AG09309 (cell line): ENCODE results near the gene PTER.
A peak's percentile ranks its signal among the peaks of the same experiment; 100 is the strongest.

ENCODE experiments used
- DNase-seq: peaks from one replicate; pipeline ENCODE4 v3.0.0-alpha.2; 2010; ENCODE audit warnings: low read depth
- H3K4me3 ChIP-seq: 2 replicates; pipeline ENCODE4 v1.5.1; 2011; ENCODE audit warnings: mild to moderate bottlenecking, low read depth, low read length, moderate library complexity; ENCODE audit not compliant: control insufficient read depth
- TF ChIP-seq, protein P1 (sequence below): IDR thresholded peaks from 2 replicates; pipeline ENCODE4 v1.5.1; 2011; ENCODE audit warnings: mild to moderate bottlenecking, low read depth, low read length, inconsistent platforms; ENCODE audit not compliant: insufficient read depth, control insufficient read depth; ENCODE audit errors: missing control alignments

The PTER gene, protein sequence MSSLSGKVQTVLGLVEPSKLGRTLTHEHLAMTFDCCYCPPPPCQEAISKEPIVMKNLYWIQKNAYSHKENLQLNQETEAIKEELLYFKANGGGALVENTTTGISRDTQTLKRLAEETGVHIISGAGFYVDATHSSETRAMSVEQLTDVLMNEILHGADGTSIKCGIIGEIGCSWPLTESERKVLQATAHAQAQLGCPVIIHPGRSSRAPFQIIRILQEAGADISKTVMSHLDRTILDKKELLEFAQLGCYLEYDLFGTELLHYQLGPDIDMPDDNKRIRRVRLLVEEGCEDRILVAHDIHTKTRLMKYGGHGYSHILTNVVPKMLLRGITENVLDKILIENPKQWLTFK

DNA sequence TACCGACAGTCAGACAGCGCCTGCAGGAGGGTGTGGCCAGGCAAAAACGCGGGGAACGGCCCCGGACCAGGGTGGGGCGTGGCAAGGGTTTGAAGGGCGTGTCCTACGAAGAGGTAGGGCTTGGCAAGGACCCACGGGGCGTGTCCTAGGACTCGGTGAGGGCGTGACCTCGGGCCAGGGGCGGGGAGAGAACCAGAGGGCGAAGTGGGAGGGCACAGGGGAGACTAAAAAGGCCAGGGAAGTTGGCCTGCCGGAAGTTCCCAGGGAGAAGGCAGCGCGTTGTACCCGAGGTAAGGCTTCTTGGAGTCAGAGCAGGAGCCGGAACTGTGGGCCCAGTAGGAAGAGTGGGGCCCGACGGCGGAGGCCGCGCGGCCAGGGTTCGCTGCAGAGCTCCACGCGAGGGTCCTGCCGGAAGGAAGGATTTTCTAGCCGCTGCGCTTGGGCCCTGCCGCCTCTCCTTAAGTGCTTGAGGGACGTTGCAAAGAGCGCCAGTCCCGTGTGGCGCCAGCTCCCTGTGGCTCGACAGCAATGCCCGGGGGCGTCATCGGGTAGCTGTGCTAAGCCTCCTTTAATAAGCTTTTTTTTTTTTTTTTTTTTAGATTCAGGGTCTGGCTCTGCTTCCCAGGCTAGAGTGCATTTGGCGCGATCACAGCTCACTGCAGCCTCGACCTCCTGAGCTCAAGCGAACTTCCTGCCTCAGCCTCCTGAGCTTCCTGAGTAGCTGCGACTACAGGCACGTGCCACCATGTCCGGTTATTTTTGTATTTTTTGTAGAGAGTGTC is at the start of gene PTER:
Gene PTER, plus strand, starts transcription at position 253 of the 782 bp plus-strand sequence. CDS start 47,375 bp downstream, outside the sequence.
- peak within 1 kb of the TSS; percentile 56 for H3K4me3 ChIP-seq
- TF ChIP-seq, protein P1, sequence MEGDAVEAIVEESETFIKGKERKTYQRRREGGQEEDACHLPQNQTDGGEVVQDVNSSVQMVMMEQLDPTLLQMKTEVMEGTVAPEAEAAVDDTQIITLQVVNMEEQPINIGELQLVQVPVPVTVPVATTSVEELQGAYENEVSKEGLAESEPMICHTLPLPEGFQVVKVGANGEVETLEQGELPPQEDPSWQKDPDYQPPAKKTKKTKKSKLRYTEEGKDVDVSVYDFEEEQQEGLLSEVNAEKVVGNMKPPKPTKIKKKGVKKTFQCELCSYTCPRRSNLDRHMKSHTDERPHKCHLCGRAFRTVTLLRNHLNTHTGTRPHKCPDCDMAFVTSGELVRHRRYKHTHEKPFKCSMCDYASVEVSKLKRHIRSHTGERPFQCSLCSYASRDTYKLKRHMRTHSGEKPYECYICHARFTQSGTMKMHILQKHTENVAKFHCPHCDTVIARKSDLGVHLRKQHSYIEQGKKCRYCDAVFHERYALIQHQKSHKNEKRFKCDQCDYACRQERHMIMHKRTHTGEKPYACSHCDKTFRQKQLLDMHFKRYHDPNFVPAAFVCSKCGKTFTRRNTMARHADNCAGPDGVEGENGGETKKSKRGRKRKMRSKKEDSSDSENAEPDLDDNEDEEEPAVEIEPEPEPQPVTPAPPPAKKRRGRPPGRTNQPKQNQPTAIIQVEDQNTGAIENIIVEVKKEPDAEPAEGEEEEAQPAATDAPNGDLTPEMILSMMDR, result no peak
- peak; percentile 46 for DNase-seq

DNA sequence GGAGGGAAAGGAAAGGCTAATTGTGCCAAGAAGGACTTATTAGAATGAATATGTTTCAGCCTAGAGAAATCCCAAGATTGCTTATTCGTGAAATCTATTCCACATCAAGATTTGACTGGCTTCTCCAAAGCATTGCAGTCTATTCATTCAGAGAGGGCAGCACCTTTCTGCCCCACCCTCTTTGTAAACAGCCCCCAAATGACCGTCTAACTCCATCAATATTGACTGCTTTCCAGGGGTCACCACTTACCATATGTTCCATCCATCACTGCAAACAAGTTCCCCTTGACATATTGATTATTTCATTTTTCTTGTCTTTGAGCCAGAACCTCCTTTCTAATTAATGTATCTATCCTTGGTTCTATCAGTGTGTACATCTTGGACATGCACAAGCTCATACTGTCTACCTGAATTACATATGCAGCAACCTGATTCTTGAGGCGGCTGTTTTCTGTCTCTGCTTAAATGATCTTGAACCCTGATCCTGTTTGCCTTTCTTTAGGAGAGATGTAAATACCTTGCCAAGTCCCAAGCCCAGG is 44.2 kb upstream of the PTER start:
- DNase-seq, result no peak
- no peak overlapping the region for H3K4me3 ChIP-seq
- TF ChIP-seq, protein P1, result no peak

DNA sequence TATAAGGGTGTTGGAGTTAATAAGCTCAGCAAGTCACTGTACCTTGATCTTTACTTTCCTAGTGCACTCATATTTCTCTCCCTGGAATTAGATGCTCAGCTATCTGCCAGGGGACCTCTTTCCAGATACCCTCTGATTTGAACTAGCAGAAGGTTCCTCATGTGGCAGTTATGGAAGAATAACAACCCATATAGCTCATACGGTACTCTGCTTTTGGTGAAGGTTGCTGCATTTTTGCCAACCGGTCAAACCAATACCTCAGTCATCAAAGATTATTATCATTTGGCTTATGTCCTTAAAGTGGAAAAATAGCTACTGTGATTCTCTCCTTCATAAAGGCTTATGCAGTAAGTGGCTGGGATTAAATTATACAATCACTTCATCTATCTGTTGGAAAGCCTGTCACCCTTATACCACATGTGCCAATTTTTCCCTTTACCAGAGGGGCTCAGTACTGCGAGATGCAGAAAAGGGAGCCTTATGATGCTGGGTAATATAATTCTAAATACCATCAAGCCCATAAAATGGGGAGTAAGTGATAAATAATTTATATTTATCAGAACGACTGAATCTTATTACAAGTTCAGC is 43.4 kb upstream of the PTER start:
- TF ChIP-seq, protein P1, result no peak
- no peak overlapping the region for H3K4me3 ChIP-seq
- DNase-seq, result no peak

DNA sequence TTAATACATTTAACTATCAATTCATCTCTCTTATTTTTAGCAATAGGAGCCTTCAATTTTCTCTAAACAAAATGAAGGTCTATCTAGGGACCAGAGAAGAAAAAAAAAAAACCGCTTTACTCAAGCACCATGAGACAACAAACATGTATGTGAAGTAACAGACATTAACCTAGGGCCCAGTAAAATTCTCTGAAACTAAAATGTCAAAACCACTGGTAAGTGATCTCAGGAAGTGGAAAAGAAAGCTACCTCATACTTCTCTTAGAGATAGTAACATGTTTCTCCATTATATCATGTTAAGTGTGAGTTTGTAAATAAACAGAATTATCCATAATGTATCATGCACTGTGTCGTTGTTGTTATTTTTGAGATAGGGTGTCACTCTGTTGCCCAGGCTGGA is 35.4 kb upstream of the PTER start:
- no peak overlapping the region for H3K4me3 ChIP-seq
- TF ChIP-seq, protein P1, result no peak
- DNase-seq, result no peak

DNA sequence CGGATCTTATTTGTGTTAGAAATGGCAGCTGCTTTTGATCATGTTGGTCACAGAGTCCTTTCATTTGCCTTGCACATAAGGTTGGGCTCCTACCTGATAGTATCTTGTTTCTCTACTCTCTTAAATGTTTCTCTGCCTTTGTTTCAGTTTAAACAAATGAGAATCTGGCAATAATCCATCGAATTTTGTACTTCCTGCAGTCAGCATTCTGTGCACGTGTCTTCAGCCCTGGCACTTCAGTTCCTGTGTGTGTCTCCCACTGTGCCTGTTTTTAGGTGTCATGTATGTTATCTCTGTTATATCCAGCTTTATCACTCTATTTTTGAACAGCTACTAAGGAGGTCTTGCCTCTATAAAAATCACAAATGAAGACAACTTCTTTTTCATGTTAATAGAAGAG is 28.4 kb upstream of the PTER start:
- TF ChIP-seq, protein P1, result no peak
- no peak for DNase-seq

DNA sequence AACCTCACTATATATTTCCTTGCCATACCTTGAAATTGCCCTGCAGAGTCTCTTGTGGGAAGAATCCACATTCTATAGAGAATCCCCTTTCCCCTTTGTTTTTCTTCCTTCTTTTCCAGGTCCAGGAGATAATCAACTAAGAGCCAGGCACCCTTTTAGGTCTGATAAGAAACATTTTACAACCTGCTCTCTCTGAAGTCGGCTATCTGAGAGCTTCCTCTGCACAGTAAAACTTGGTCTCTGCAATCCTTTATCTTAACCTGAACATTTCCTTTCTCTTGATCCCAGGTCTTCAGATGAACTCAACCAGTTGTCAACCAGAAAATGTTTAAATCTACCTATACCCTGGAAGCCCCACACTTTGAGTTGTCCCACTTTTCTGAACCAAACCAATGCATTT is 19.5 kb upstream of the PTER start:
- DNase-seq, result no peak
- H3K4me3 ChIP-seq, result no peak overlapping the region
- TF ChIP-seq, protein P1, result no peak

More for the DNA sequence above, 28.4 kb upstream of the PTER start:
- H3K4me3 ChIP-seq, result no peak overlapping the region
